Left lung (tissue), 10 donors: Measurements from ENCODE around the gene OR52L1. TPM values are rescaled to one million over a fixed set of nuclear protein-coding genes. Genes with fewer than 3 reads are reported as not detected.
"Not testable (repeated sequence)": the region's sequence is repeated elsewhere in the genome, so short reads cannot be mapped to it uniquely, and the experiment has no call there.

Source experiments
- ATAC-seq: fragments of 200-7000 bp; cut with Tn5 transposase; one replicate; pipeline ENCODE4 v1.9.1; 2020; ENCODE audit warnings: moderate library complexity
- DNase-seq, 4 donors: peaks; one replicate each; pipeline ENCODE4 v3.0.0-alpha.2; 2013 to 2020
- H3K27ac ChIP-seq, 2 donors: fragments of 200-600 bp; sonication (generic) in 1 of 2; one replicate each; pipeline versions ENCODE4 v1.5.0 to v1.8.0; 2020 to 2021
- H3K27me3 ChIP-seq, 2 donors: fragments of 200-600 bp; sonication (generic) in 1 of 2; one replicate each; pipeline versions ENCODE4 v1.5.0 to v1.8.0; 2020 to 2021
- H3K36me3 ChIP-seq, 2 donors: fragments of 200-600 bp; sonication (generic) in 1 of 2; one replicate each; pipeline versions ENCODE4 v1.5.0 to v1.8.0; 2020 to 2021
- H3K4me1 ChIP-seq, 2 donors: fragments of 200-600 bp; one replicate each; pipeline ENCODE4 v1.8.0; 2021
- H3K4me3 ChIP-seq, 2 donors: fragments of 200-600 bp; sonication (generic) in 1 of 2; one replicate each; pipeline versions ENCODE4 v1.5.0 to v1.8.0; 2020 to 2021; ENCODE audit warnings: mild to moderate bottlenecking in 1 of 2
- H3K9me3 ChIP-seq, 2 donors: fragments of 200-600 bp; sonication (generic) in 1 of 2; one replicate each; pipeline versions ENCODE4 v1.5.0 to v1.8.0; 2020 to 2021
- intact Hi-C, 2 donors: fragments of 100-400 bp; cut with DNase I; formaldehyde crosslinking; loops; one replicate each; pipeline versions ENCODE4 v1.11.2 to v1.14.2; 2022
- polyA plus RNA-seq, 6 donors: library from polyadenylated mRNA; unstranded; fragments of 120-200 nt; gene quantifications; one replicate each; pipeline ENCODE4 v1.2.1, GENCODE V29; 2013; ENCODE audit not compliant: insufficient read length in 6 of 6
- total RNA-seq, 2 donors: library from RNA; stranded (reverse); fragmentation: NEBNext Ultra II Directional; extraction: Animal tissue kit (Norgen Biotek cat#: 25700); gene quantifications; one replicate each; pipeline ENCODE4 v1.2.1, GENCODE V29; 2021
- TF ChIP-seq, protein P1 (sequence below), 2 donors: fragments of 200-600 bp; sonication (generic) in 1 of 2; IDR thresholded peaks; one replicate each; pipeline versions ENCODE4 v1.5.0 to v1.8.0; 2021; ENCODE audit warnings: antibody characterized with exemption in 2 of 2
- donor health status: DM: no; HTN: yes; CAD: no.
- donor health status: DM: no; HTN: no; CAD: no.

OR52L1 gene
- total and polyA plus RNA-seq, 8 donors: not detected

GRCh38 chr11:5973530-5973929, 13.3 kb downstream of the OR52L1 start:
- no peaks in the 10 kb centered on the region for H3K36me3 ChIP-seq
- no peak overlapping the region for H3K27ac ChIP-seq
- TF ChIP-seq, protein P1, sequence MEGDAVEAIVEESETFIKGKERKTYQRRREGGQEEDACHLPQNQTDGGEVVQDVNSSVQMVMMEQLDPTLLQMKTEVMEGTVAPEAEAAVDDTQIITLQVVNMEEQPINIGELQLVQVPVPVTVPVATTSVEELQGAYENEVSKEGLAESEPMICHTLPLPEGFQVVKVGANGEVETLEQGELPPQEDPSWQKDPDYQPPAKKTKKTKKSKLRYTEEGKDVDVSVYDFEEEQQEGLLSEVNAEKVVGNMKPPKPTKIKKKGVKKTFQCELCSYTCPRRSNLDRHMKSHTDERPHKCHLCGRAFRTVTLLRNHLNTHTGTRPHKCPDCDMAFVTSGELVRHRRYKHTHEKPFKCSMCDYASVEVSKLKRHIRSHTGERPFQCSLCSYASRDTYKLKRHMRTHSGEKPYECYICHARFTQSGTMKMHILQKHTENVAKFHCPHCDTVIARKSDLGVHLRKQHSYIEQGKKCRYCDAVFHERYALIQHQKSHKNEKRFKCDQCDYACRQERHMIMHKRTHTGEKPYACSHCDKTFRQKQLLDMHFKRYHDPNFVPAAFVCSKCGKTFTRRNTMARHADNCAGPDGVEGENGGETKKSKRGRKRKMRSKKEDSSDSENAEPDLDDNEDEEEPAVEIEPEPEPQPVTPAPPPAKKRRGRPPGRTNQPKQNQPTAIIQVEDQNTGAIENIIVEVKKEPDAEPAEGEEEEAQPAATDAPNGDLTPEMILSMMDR (IDR thresholded peaks at IDR 0.05): no peak
- no peaks in the 10 kb centered on the region for H3K4me1 ChIP-seq
- no peak for DNase-seq
- intact Hi-C loops: no loop called here
- peaks cover 0 to 6% of the 10 kb centered on the region in 2 donors for H3K9me3 ChIP-seq
- H3K4me3 ChIP-seq: no peak overlapping the region
- H3K27me3 ChIP-seq: no peaks in the 10 kb centered on the region
- no peak for ATAC-seq

DNA sequence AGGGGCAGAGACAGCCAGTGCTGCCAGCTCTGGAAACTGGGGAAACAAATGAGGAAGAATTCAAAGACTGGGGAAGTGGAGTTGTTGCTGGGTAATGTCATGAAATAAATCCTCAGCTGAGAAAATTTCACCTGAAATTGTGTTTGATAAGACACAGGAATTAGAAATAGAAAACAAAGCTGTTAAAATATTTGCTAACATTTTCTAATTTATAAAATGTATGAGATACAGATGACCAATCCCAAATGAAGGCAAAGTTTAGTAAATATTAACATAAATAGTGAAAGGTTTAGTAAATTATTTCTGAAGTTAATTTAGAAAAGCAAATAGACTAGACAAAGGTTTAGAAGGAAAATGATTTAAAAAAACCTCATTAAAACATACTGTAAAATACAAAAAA, 18.4 kb downstream of the OR52L1 start, which contains the start of gene OR56A5:
TSS of gene OR56A5 (minus strand) at position 101 of the 400 bp plus-strand sequence. CDS start at position 101, 0 bp downstream.
- intact Hi-C loops: no loop called here
- H3K27ac ChIP-seq: no peak within 1 kb of the TSS
- TF ChIP-seq, protein P1 (IDR thresholded peaks at IDR 0.05): no peak

GRCh38 chr11:5967708-5968107, 19.1 kb downstream of the OR52L1 start:
- Histone ChIP-seq H3K27ac (no peak overlapping the region), H3K4me3 (no peak overlapping the region), H3K4me1 (no peaks in the 10 kb centered on the region), H3K36me3 (no peaks in the 10 kb centered on the region), H3K27me3 (no peaks in the 10 kb centered on the region), H3K9me3 (peaks cover 0 to 18% of the 10 kb centered on the region in 2 donors)
- TF ChIP-seq, protein P1 (IDR thresholded peaks at IDR 0.05): no peak
- DNase-seq (no peak), ATAC-seq (no peak)
- intact Hi-C loops: no loop called here

More for the DNA sequence above, 18.4 kb downstream of the OR52L1 start, which contains the start of gene OR56A5:
- Histone ChIP-seq H3K27me3 (no peaks in the 10 kb centered on the region), H3K4me1 (no peaks in the 10 kb centered on the region), H3K9me3 (peaks cover 0 to 11% of the 10 kb centered on the region in 2 donors), H3K36me3 (no peaks in the 10 kb centered on the region), H3K4me3 (no peak within 1 kb of the TSS)
- ATAC-seq (no peak), DNase-seq (no peak)

DNA sequence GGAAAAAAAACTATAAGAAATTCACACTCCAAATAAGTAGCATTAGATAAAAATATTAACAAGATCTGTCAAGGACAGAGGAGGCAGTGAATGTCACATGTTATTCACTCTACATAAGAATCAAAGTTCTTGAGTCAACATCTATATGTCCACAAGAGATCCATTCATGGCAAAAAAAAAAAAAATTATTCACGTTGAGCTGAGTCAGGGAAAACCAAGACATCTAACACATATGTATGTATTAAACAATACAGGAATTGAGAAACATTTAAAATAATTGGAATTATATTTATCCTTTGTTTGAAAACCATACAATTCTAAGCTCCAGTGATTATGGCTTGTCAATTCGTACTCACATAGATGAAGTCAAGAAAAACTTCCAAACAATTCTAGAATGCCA, 19.8 kb downstream of the OR52L1 start:
- TF ChIP-seq, protein P1 (IDR thresholded peaks at IDR 0.05): no peak
- H3K27me3 ChIP-seq: no peaks in the 10 kb centered on the region
- ATAC-seq (no peak), DNase-seq (no peak)
- H3K4me1 ChIP-seq: no peaks in the 10 kb centered on the region
- H3K4me3 ChIP-seq: no peak overlapping the region
- H3K36me3 ChIP-seq: no peaks in the 10 kb centered on the region
- H3K27ac ChIP-seq: no peak overlapping the region
- H3K9me3 ChIP-seq: peaks cover 0 to 23% of the 10 kb centered on the region in 2 donors
- intact Hi-C loops: no loop called here

- intact Hi-C loops, H3K27me3 ChIP-seq, H3K27ac ChIP-seq, H3K4me1 ChIP-seq, ATAC-seq, H3K36me3 ChIP-seq, H3K4me3 ChIP-seq: not testable (repeated sequence)
- peaks cover 0 to 41% of the 10 kb centered on the region in 2 donors for H3K9me3 ChIP-seq
- peak in 1 of 4 donors; percentile 58 for DNase-seq
Observed at GRCh38 chr11:5960704-5961320, 26.0 kb downstream of the OR52L1 start.

DNA sequence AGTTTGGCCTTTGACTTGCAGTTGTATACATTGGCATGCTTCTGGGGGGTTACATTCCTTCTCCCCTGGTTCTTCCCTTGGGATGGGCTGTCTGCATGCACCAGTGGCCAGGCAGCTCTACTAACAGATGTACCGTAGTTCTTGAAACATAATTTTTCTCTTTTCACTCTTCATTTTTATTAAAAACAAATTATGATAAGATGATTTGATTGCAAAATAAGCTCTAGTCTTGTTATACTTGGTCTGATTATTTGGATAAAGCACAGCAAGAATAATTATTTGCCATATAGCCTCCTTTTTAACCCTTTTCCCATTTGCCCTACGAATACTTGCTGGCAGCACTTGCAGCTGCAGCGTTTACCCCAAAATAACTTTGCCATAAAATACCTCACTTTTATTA, 31.2 kb downstream of the OR52L1 start:
- peaks cover 0 to 10% of the 10 kb centered on the region in 2 donors for H3K9me3 ChIP-seq
- DNase-seq: peak in 1 of 4 donors; percentile 48
- no peaks in the 10 kb centered on the region for H3K36me3 ChIP-seq
- intact Hi-C loops: no loop called here
- no peak overlapping the region for H3K27ac ChIP-seq
- TF ChIP-seq, protein P1 (IDR thresholded peaks at IDR 0.05): no peak
- H3K4me3 ChIP-seq: no peak overlapping the region
- no peak for ATAC-seq
- H3K27me3 ChIP-seq: no peaks in the 10 kb centered on the region
- no peaks in the 10 kb centered on the region for H3K4me1 ChIP-seq
